Subcutaneous adipose tissue (tissue), 4 donors: ENCODE measurements around the gene PPP2R2B. TPM values are rescaled to one million over a fixed set of nuclear protein-coding genes. Genes with fewer than 3 reads are reported as not detected.

ENCODE experiments used
- CTCF ChIP-seq: fragments of 450-650 bp; IDR thresholded peaks from one replicate; pipeline ENCODE4 v1.5.1; 2016; ENCODE audit warnings: low read depth, mild to moderate bottlenecking, control low read depth, antibody characterized with exemption, moderate library complexity
- total RNA-seq, 4 donors: library from RNA; depleted of rRNA; stranded (reverse); fragments of >200 nt; gene quantifications; one replicate each; pipeline ENCODE4 v1.1.0, GENCODE V29; 2016

The PPP2R2B gene
- total RNA-seq, 4 donors from 2014 or later: 0.34 to 0.66 TPM; not detected in 2

- TF ChIP-seq CTCF: no peak
These were observed 31.7 kb upstream of the PPP2R2B start for GRCh38 chr5:146910239-146910638.

DNA sequence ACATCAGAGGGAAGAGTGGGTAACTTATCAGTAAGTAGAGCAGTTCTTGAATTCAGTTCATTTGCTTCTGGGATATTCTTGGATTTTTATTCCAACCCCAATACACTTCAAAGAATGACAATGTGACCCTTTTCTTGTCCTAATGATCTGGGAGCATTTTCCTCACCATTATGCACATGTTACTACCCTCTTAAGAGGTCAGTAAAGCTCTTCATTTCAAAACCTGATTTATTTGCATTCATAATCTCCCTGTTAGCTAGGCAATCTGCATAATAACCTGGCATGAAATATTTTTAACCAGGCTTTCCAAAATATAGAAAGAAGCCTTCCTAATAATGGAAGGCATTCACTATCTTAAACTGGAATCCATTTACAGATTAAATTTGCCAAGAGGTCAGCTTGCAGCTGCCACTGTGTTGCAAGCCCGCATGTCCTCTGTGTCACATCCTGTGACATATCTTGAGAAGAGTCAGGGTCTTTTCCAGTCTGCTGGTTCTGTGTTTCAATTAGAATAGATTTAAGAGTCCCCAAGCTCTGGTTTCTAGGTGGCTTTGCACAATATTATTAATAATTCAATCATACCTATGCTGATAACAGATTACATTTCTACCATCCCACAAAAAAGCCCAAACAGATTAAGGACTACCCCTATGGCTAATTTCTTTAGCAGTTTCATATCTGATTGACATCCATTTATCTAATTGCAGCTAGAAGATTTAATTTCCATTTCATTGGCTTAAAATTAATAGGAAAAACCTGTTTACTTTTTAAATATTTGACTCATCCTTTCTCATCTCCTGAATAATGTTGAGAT lies 30.9 kb upstream of the PPP2R2B start:
- TF ChIP-seq CTCF: no peak

GRCh38 chr5:146906803-146907202 lies 28.2 kb upstream of the PPP2R2B start:
- no peak for TF ChIP-seq CTCF

DNA sequence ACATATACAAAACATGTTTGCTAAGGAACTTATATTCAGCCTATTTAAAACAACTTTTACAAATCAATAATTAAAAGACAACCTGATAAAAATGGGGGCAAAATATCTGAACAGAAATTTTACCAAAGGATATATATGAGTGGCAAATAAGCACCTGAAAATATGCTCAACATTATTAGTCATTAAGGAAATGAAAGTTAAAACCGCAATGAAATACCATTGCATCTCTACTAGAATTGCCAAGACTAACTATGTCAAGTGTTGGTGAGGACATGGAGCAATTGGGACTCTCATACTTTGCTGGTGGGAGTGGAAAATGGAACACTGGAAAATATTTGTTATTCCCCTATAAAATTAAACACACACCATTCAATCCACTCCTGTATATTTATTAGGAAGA lies 26.3 kb upstream of the PPP2R2B start:
- TF ChIP-seq CTCF: no peak

GRCh38 chr5:146903789-146904188 lies 25.2 kb upstream of the PPP2R2B start:
- TF ChIP-seq CTCF: no peak

- no peak for TF ChIP-seq CTCF
These were observed 23.9 kb upstream of the PPP2R2B start for GRCh38 chr5:146902471-146902870.

GRCh38 chr5:146897061-146897460 lies 18.5 kb upstream of the PPP2R2B start:
- no peak for TF ChIP-seq CTCF
